Stimulated activated naive CD4-positive, alpha-beta T cell (primary cell): Measurements from ENCODE around the gene CYP51A1.
A peak's percentile ranks its signal among the peaks of the same experiment; 100 is the strongest.
"Not testable (repeated sequence)": the region's sequence is repeated elsewhere in the genome, so short reads cannot be mapped to it uniquely, and the experiment has no call there.

Experiments
- DNase-seq, 6 experiments: peaks; one replicate each; lab custom pipeline; 2025; lab: John Stamatoyannopoulos, UW

Gene CYP51A1

GRCh38 chr7:92134271-92135051 lies at the start of gene CYP51A1:
TSS of gene CYP51A1 (minus strand) at chr7:92134477. CDS start at chr7:92134364, 113 bp downstream.
- peak; percentile 88 to 98 (median 94) for DNase-seq

GRCh38 chr7:92178928-92179924 lies 44.9 kb upstream of the CYP51A1 start, which contains the start of gene LRRD1:
TSS of gene LRRD1 (minus strand) at chr7:92179142. CDS start at chr7:92165202, 13,940 bp downstream.
- peak; percentile 77 to 92 (median 85) for DNase-seq

DNA sequence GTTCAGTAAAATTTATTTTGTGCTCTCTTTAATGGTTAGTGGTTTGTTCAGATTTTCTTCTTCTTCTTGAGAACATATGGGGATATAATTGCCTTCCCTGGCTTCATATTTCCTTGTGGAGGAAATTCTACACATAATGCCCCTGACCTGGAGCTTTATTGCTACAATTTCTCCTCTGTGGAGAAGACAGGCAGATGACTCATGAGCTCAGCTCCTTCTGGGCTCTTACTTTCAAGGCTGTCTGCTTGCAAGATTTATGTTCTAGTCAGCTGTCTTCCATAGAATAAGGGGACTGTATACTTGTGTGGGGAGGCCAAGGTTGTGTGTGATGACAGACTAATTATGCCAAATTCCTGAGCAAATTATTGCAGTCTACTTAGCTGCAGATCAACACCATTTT lies 43.1 kb upstream of the CYP51A1 start:
- no peak for DNase-seq

- DNase-seq, result not testable (repeated sequence)
Measured at GRCh38 chr7:92169529-92169928, 35.3 kb upstream of the CYP51A1 start.

GRCh38 chr7:92161271-92161670 lies 27.0 kb upstream of the CYP51A1 start:
- DNase-seq, result no peak

DNA sequence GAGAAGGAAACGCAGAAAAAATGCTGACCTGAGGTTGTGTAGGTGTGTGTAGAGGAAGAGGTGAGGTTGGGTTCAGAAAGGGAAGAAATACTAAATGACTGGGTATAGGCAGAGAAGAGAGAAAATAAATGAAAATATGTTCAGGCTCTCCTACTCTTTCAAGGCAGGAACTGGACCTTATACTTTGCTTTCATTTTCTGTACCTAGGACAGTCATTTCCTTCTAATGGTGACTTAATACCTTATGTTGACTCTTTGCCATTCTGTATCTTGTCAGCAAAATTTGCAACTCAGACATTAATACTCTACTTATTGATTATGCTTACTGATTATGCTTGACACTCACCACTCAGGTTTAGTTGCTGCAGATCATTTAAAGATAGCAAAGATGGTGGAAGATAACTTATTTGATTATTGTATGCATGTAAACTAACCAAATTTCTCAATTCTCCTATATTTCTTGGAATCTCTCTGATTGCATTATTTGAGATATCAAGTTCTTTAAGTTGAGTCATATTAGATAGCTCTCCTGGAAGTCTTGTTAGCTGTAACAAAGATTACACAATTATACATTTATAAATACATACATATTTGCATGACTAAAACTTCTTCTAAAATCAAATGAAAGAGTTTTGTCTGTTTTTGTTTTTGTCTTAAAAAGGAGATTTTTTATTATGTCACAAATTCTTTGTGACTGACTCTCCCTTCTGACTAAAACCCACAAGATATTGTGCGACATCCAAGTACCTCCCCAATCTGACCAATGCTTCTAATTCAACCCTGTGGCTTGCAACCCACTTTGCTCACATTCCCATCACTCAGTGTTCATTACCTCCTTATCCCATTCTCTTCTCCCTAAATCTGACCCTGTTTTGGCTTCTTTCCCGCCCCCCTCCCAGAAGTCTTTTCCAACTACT lies 24.6 kb upstream of the CYP51A1 start:
- no peak for DNase-seq

GRCh38 chr7:92156990-92157389 lies 22.7 kb upstream of the CYP51A1 start:
- DNase-seq, result no peak

GRCh38 chr7:92155108-92155739 lies 20.9 kb upstream of the CYP51A1 start:
- DNase-seq, result no peak

GRCh38 chr7:92150450-92151017 lies 16.3 kb upstream of the CYP51A1 start:
- DNase-seq, result no peak

- no peak for DNase-seq
Measured at GRCh38 chr7:92149736-92150239, 15.5 kb upstream of the CYP51A1 start.

DNA sequence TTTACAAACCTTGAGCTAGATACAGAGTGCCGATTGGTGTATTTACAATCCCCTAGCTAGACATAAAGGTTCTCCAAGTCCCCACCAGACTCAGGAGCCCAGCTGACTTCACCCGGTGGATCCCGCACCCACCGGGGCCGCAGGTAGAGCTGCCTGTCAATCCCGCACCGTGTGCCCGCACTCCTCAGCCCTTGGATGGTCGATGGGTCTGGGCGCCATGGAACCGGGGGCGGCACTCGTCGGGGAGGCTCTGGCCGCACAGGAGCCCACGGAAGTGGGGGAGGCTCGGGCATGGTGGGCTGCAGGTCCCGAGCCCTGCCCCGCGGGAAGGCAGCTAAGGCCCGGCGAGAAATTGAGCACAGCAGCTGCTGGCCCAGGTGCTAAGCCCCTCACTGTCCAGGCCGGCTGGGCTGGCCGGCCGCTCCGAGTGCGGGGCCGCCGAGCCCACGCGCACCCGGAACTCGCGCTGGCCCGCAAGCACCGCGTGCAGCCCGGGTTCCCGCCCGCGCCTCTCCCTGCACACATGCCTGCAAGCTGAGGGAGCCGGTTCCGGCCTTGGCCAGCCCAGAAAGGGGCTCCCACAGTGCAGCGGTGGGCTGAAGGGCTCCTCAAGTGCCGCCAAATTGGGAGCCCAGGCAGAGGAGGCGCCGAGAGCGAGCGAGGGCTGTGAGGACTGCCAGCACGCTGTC lies 9.1 kb upstream of the CYP51A1 start:
- not testable (repeated sequence) for DNase-seq

GRCh38 chr7:92142791-92143190 lies 8.5 kb upstream of the CYP51A1 start:
- not testable (repeated sequence) for DNase-seq

DNA sequence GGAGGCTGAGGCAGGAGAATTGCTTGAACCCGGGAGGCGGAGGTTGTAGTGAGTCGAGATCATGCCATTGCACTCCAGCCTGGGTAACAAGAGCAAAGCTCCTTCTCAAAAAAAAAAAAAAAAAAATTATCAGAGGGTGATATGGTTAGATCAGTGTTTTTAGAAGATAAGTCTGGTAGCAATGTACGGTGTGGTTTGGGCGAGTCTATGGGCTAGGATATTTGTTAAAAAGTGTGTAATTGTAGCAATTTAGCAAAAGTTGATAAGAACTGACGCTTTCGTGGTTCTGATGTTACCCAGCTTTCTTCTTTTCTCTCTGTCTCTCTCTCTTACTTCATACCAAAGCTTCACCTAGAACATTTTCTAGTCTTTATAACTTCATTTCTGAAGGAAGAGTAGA lies 6.9 kb upstream of the CYP51A1 start:
- DNase-seq, result no peak

DNA sequence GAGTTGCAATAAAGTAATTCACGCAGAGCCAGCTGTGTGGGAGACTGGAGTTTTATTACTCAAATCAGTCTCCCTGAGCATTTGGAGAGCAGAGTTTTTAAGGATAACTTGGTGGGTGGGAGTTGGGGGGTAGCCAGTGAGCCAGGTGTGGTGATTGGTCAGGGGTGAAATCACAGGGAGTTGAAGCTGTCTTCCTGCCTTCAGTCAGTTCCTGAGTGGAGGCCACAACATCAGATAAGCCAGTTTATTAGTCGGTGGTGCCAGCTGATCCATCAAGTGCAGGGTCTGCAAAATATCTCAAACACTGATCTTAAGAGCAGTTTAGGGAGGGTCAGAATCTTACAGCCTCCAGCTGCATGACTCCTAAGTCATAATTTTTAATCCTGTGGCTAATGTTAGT lies 3.3 kb upstream of the CYP51A1 start:
- no peak for DNase-seq

DNA sequence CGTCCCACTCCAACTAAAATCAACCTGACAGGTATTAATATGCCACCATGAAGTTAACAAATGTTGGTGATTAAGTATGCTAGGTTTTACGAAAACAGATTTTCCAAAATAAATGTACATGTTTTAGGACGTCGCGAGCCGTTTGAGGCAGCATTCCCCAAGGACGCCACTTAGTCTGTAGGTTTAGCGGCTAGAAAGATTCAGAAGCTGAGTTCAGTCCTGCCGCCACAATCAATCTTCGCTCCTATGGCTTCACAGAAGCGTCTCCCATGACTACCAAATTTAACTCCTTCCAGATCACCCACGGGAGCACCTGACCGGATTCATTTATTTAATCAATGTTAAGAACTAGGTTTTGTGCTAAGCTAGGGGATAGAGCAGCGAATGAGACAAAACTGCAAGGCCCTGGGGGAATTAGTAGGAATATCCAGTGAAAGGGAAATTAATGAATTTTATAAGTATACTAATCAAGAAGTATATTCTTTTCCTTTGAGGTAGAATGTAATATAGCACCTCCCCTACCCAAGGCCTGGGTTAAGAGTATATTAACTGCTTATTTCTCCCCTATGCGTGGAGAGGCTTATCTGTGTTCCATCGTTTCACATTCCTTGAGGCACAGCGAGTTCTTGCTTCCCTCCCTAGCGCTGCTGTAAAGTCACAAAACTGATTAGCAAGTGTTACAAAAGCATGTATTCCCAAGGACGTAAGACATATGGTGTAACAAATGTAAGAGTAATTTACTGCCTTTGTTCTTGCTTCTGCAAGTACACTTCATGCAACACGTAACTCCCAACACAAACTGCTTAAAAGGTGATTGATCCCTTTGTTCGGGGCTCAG lies 994 bp upstream of the CYP51A1 start:
- DNase-seq, result peak in 1 of 6 experiments; percentile 25

DNA sequence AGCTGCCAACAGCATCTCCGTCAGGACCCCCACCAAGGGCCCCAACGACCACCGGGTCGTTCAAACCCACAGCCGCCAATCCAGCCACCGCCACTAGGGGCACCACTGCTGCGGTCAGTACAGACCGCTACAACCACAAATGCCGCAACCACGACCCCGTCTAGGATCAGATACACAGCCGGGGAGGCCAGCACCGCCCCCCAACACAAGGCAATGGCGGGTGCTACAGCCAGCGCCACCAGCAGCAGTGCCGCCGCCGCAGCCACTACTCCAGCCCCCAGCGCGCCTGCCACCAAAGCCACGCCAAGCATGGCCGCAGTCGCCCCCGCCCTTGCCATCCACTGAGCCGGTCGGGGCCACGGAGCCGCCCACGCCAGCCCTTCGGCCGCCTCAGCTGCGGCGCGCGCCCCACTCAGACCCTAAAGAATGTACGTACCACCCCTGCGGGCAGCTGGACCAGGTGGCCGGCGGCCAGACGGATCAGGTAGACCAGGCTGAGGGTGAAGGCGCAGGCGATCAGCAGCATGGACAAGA lies 473 bp downstream of the CYP51A1 start:
- DNase-seq, result peak in 5 of 6 experiments; percentile 30 to 61 (median 58)

DNA sequence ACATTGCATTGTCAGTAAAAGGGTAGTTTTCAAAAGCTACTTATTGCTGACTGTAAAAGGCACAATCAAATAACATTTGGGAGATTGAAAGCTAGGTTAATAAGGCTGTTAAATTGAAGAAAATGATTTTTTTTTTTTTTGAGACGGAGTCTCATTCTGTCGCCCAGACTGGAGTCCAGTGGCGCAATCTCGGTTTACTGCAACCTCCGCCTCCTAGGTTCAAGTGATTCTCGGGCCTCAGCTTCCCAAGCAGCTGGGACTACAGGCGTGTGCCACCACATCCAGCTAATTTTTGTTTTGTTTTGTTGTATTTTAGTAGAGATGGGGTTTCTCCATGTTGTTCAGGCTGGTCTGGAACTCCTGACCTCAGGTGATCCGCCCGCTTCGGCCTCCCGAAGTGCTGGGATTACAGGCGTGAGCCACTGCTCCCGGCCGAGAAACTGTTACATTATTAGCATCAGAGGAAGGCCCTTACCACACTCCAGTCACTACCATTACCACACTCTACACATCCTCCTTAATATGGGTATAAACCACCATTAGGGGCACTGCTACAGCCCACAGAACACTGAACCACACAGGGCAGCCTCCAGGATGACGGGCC lies 1.0 kb downstream of the CYP51A1 start:
- DNase-seq, result peak in 1 of 6 experiments; percentile 59

DNA sequence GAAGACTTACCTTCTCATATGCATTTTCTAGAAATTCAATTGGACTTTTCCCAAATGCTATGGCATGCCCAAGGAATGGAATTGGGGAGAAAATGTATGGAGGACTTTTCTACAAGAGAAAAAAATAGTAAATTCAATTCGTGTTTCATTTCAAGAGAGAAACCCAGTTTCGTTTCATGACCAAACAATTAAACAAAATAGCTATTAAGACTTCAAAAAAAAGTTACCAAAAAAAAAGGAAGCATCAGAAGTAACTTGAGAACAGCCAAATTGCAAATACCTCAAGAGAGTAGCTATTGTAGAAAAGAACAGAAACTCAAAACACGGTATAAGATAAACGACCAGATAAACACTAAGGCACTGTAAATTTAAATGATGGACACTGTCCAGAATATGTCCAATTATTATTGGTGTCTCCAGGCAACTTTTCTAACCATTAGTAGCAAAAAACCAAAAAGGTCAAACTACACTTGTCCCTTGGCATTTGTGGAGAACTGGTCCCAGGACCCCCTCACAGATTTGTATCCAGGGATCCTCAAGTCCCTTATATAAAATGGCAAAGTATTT lies 2.4 kb downstream of the CYP51A1 start:
- DNase-seq, result no peak
